SK-N-SH (cell line): ENCODE results near the gene ZC3H7B.

Source experiments
- CTCF ChIP-seq: fragments of 200-600 bp; sonication (generic); IDR thresholded peaks from 2 replicates; pipeline ENCODE4 v1.6.1; 2017; ENCODE audit warnings: antibody characterized with exemption, mild to moderate bottlenecking, moderate library complexity
- EP300 ChIP-seq, 2 experiments: IDR thresholded peaks; 2 replicates each; pipeline versions ENCODE4 v1.4.0 to v1.6.1; 2012; ENCODE audit warnings: borderline replicate concordance in 1 of 2, low read depth in 1 of 2, low read length in 1 of 2
- EZH2phosphoT487 ChIP-seq: fragments of 200-600 bp; sonication (generic); IDR thresholded peaks from 2 replicates; pipeline ENCODE4 v1.6.1; 2017; ENCODE audit warnings: low read depth, mixed run types, mild to moderate bottlenecking, antibody characterized with exemption, moderate library complexity, borderline replicate concordance
- FOSL2 ChIP-seq: IDR thresholded peaks from 2 replicates; pipeline ENCODE4 v1.4.0; 2012; ENCODE audit warnings: low read depth, mild to moderate bottlenecking, moderate library complexity, borderline replicate concordance
- FOXJ3 ChIP-seq: sonication (generic); formaldehyde crosslinking; IDR thresholded peaks from 2 replicates; pipeline ENCODE4 v1.5.1; 2020; ENCODE audit warnings: mild to moderate bottlenecking, missing genetic modification reagents
- JUND ChIP-seq: IDR thresholded peaks from 2 replicates; pipeline ENCODE4 v1.4.0; 2012
- MAX ChIP-seq: IDR thresholded peaks from 2 replicates; pipeline ENCODE4 v1.4.0; 2012; ENCODE audit warnings: low read depth
- NRF1 ChIP-seq: IDR thresholded peaks from 2 replicates; pipeline ENCODE4 v1.6.1; 2012; ENCODE audit warnings: low read depth, mild to moderate bottlenecking, low read length
- REST ChIP-seq: IDR thresholded peaks from 2 replicates; pipeline ENCODE4 v1.6.1; 2012; ENCODE audit warnings: mild to moderate bottlenecking, low read depth, low read length, moderate library complexity
- TAF1 ChIP-seq: IDR thresholded peaks from 2 replicates; pipeline ENCODE4 v1.6.1; 2012; ENCODE audit warnings: low read depth, mild to moderate bottlenecking, low read length, moderate library complexity, borderline replicate concordance
- TCF12 ChIP-seq: IDR thresholded peaks from 2 replicates; pipeline ENCODE4 v1.4.0; 2012
- YY1 ChIP-seq: IDR thresholded peaks from 2 replicates; pipeline ENCODE4 v1.4.0; 2012; ENCODE audit warnings: low read depth, mild to moderate bottlenecking

DNA sequence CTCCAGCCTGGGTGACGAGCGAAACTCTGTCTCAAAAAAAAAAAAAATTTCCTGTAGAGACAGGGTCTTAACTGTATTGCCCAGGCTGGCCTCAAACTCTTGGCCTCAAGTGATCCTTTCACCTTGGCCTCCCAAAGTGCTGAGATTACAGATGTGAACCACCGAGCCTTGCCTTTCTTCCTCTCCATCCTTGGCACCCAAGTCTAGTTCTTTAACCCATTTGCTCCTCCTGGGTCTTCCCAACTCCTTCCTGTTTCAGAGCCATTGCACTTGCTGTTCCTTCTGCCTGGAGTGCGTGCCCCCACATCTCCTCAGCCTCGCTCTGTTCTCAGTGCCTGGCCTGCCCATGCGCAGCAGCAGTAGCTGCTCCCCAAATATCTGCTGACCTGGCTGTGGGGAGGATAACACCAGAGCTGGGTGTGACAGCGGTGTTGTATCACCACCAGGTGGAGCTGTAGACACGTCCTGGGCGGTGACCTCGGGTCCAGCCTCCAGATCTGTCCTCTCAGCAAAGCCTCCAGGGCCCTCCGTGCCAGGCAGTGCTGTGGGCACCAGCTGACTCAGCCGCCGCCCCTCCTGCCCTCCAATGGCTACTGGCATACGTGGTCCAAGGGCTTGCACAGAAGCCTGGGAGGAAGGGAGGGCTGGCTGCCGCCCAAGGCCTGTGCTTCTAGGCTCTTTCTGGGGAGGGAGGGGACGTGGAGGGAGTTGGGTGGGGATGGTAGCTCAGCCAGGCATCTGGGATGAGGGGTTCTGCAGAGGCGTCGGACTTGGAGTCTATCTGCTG is 102.4 kb downstream of the ZC3H7B start:
- TF ChIP-seq MAX, result no peak
- TF ChIP-seq TCF12, result no peak
- no peak for TF ChIP-seq TAF1
- TF ChIP-seq CTCF, result peak; percentile 69
- no peak for TF ChIP-seq FOXJ3 (CRISPR knock-in tag)
- peak; percentile 54 for TF ChIP-seq NRF1
- TF ChIP-seq YY1, result no peak
- TF ChIP-seq JUND, result no peak
- no peak for TF ChIP-seq EP300 (IDR thresholded peaks at IDR 0.05; ENCODE audit: borderline replicate concordance in 1 of 2, low read depth in 1 of 2, low read length in 1 of 2)
- no peak for TF ChIP-seq REST
- no peak; the same call in 1 of the 2 replicates for TF ChIP-seq FOSL2
- no peak for TF ChIP-seq EZH2phosphoT487
